Stimulated activated CD4-positive, alpha-beta T cell treated with anti-CD3 and anti-CD28 coated beads, TNF-alpha, amount 100 ng/mL, for 24 hours (primary cell): ENCODE results near the gene PREX1.
"Not testable (repeated sequence)": the region's sequence is repeated elsewhere in the genome, so short reads cannot be mapped to it uniquely, and the experiment has no call there.

Experiments used
- DNase-seq, 3 experiments: peaks; one replicate each; pipeline ENCODE4 v3.0.0-alpha.2; 2020; ENCODE audit warnings: low read depth in 3 of 3

Gene PREX1

GRCh38 chr20:48846516-48847492 lies 19.0 kb upstream of the PREX1 start:
- DNase-seq = peak in 2 of 3 experiments; percentile 23 to 69

GRCh38 chr20:48845721-48846306 lies 18.0 kb upstream of the PREX1 start:
- no peak for DNase-seq

- DNase-seq = no peak
Measured at GRCh38 chr20:48844996-48845395, 17.2 kb upstream of the PREX1 start.

- DNase-seq = not testable (repeated sequence)
Measured at GRCh38 chr20:48843896-48844295, 16.1 kb upstream of the PREX1 start.

- no peak for DNase-seq
Measured at GRCh38 chr20:48843057-48843806, 15.4 kb upstream of the PREX1 start.

GRCh38 chr20:48841875-48842529 lies 14.2 kb upstream of the PREX1 start:
- DNase-seq = no peak

- DNase-seq = no peak
Measured at GRCh38 chr20:48841196-48841874, 13.5 kb upstream of the PREX1 start.

GRCh38 chr20:48839154-48839917 lies 11.5 kb upstream of the PREX1 start:
- no peak for DNase-seq

GRCh38 chr20:48837014-48837413 lies 9.2 kb upstream of the PREX1 start:
- no peak for DNase-seq

GRCh38 chr20:48835390-48835789 lies 7.6 kb upstream of the PREX1 start:
- no peak for DNase-seq

- DNase-seq = no peak
Measured at GRCh38 chr20:48834278-48834677, 6.5 kb upstream of the PREX1 start.

GRCh38 chr20:48832405-48832730 lies 4.6 kb upstream of the PREX1 start:
- no peak for DNase-seq

- no peak for DNase-seq
Measured at GRCh38 chr20:48831718-48832404, 4.1 kb upstream of the PREX1 start.

- no peak for DNase-seq
Measured at GRCh38 chr20:48830826-48831318, 3.1 kb upstream of the PREX1 start.

- no peak for DNase-seq
Measured at GRCh38 chr20:48829940-48830339, 2.1 kb upstream of the PREX1 start.

- no peak for DNase-seq
Measured at GRCh38 chr20:48828734-48829460, 1.1 kb upstream of the PREX1 start.

GRCh38 chr20:48826883-48827771 lies 672 bp downstream of the PREX1 start:
- DNase-seq = no peak

- not testable (repeated sequence) for DNase-seq
Measured at GRCh38 chr20:48826480-48826879, 1.3 kb downstream of the PREX1 start.
